Gastroesophageal sphincter (tissue), 3 donors: ENCODE results near the gene MAP4K1.

Source experiments
- POLR2AphosphoS5 ChIP-seq: sonication (generic); formaldehyde crosslinking; IDR thresholded peaks from one replicate; pipeline ENCODE4 v1.6.1; 2017; ENCODE audit warnings: antibody characterized with exemption
- TF ChIP-seq, protein P1 (sequence below), 4 experiments: fragments of 200-600 bp in 2 of 4; fragments of 450-650 bp in 2 of 4; sonication (generic) in 1 of 4; IDR thresholded peaks; one replicate each; pipeline ENCODE4 v1.5.1; 2017 to 2019; ENCODE audit warnings: antibody characterized with exemption in 4 of 4, mild to moderate bottlenecking in 2 of 4, moderate library complexity in 2 of 4

GRCh38 chr19:38615007-38615581 lies 2.7 kb downstream of the MAP4K1 start:
- TF ChIP-seq, protein P1, sequence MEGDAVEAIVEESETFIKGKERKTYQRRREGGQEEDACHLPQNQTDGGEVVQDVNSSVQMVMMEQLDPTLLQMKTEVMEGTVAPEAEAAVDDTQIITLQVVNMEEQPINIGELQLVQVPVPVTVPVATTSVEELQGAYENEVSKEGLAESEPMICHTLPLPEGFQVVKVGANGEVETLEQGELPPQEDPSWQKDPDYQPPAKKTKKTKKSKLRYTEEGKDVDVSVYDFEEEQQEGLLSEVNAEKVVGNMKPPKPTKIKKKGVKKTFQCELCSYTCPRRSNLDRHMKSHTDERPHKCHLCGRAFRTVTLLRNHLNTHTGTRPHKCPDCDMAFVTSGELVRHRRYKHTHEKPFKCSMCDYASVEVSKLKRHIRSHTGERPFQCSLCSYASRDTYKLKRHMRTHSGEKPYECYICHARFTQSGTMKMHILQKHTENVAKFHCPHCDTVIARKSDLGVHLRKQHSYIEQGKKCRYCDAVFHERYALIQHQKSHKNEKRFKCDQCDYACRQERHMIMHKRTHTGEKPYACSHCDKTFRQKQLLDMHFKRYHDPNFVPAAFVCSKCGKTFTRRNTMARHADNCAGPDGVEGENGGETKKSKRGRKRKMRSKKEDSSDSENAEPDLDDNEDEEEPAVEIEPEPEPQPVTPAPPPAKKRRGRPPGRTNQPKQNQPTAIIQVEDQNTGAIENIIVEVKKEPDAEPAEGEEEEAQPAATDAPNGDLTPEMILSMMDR (IDR thresholded peaks at IDR 0.05), result no peak
- TF ChIP-seq POLR2AphosphoS5, result no peak
